Retina (tissue), 1 donor: ENCODE results near the gene ISCA1.

Experiments
- DNase-seq: peaks from one replicate; pipeline ENCODE4 v3.0.0-alpha.2; 2016

The ISCA1 gene

DNA sequence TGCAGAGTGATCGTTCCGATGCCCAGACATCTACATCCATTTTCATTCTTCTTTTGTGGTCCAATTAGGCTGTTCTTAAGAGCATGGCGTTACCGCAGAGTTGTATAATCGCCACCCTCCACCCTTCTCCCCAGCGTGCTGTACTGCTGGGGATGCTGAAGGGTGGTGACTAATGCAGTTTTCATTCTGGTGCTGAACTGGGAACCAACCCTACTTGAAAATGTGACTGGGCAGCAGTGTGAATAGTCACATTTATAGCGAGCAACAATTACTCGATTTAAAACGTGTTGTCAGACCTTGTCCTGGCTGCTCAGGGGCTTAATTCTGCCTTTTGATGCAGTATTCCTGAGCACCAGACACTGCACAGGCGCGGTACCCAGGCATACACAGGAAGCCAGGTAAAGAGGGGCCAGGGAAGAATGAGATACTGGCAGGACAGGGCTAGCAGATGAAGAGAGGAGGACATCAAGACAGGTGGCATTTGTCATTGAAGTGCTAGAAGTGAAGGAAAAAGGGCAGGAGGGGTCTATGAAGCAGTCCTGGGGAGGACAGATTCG is 719 bp upstream of the ISCA1 start:
- no peak for DNase-seq

DNA sequence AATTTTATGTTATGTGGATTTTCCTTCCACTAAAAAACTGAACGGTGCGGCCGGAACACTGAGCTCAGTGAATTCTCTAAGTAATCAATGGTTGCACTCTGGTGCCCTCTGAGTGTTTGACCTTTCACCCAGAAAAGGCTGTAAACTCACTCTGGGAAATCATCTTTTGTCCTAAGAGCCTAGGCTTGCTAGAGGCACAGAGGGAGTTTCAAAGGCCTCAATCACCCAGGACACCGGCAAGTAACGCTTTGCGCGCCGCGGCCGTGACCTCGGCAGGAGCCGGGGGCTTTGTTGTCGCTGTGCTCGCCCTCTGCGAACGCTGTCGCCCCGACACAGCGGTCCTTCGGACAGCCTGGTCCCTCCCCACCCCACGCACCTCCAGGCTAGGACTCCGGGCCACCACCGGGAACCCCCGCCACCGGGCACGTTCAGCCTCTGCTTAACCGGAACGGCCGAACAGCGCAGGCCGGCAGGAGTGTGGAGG is 703 bp downstream of the ISCA1 start:
- no peak for DNase-seq

DNA sequence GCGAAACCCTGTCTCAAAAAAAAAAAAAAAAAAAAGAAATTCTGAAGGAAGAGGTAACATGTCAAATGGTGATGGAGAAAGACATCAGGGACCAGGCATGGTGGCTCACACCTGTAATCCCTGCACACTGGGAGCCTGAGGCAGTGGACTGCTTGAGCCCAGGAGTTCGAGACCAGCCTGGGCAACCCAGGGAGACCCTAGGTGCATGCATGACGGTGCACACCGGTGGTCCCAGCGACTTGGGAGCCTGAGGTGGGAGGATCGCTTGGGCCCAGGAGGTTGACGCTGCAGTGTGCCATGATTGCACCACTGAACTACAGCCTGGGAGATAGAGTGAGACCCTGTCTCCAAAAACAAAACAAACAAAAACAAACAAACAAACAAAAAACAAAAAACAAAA is 1.8 kb downstream of the ISCA1 start:
- DNase-seq: no peak

DNA sequence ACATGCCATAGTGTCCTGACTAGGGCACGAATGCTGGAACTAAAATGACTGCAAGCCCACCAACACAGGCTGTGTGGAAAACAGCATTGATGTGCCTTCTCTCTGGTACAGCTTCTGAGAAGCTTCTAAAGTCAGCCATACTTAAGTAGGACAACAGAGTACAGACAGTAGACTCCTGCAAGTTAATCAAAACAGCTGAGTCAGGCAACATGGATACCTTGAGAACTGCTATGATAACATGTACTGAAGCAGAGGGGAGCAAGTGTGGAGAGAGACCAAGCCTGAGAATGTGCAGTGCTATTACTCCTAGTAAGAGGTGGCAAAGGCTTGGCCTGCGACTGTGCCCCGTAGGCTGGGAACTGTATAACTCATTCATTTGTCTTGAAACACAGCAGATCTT is 2.5 kb downstream of the ISCA1 start:
- no peak for DNase-seq

DNA sequence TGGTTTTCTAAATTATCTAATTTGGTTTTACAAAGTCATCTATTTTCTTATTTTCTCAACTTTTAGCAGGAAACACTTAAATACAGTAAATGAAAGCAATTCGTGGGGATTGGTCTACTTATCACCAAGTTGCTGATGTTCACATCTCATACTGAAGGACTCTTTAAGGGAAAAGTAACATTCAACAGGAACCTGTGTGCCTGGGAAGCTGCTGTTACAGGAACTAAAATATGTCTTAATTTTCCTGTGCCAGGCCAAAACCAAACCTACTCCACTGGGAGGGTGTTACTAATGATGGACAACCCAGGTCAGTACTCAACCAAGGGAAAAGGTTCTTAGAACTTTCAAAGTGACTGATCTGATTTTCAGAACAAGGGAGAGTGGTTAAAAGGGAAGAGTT is 5.3 kb downstream of the ISCA1 start:
- DNase-seq: no peak

DNA sequence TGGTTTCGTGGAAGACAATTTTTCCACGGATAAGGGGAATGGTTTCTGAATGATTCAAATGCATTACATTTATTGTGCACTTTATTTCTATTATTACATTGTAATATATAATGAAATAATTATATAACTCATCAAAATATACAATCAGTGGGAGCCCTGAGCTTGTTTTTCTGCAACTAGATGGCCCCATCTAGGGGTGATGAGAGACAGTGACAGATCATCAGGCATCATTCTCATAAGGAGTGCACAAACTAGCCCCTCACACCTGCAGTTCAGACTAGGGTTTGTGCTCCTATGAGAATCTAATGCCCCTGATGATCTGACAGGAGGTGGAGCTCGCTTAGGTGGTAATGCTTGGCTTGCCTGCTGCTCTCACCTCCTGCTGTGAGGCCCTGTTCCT is 6.4 kb downstream of the ISCA1 start:
- DNase-seq: no peak

DNA sequence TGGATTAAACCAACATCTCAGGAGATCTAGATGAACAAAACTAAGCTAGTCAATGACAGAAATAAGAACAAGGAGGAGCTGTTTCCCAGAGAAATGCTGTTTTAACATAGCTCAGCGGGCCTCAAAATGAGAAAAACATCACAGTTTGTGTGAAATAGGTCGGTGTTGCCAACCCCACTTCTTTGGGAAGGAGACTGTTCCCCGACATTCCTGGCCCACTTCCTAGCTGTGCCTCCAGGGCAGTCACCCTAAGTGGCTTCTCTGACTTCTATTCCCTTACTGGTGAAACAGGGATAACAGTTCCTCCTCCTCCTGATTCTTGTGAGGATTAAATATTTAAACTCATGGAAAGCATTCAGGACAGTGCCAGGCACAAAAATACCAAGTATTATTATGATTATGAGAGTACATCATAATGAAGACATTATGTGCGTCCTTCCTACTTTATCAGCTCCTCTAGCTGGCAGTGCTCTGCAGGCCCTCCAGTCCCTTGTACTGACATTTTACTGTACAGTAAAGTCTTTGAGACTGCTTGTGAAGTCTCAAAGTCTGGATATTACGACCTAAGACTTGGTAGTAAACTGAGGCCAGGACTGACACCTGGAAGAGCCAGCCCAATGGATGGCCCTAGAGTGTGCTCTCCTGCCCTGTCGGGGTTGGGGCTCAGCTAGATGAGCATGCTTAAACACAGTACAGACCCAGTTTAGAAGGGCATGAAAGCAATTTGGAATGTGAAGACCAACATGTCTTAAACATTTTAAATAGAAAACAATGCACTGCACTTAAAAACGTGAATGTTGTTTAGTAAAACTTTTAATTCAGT is 7.3 kb downstream of the ISCA1 start:
- no peak for DNase-seq

DNA sequence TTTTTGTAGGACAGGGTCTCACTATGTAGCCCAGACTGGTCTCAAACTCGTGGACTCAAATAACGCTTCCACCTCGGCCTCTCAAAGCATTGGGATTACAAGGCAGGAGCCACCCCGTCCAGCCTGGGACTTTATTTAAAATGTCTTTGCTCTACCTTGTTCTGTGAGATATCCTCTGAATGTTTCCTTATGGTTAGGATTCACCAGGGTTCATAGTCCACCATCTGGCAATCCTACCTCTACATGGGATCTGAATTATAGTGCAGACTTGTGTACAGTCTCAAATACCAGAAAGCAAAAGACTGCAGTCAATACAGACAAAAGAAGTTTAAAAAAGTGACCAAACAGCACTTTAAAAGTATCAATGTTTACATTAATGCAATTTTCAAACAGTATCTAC is 10.1 kb downstream of the ISCA1 start:
- no peak for DNase-seq

DNA sequence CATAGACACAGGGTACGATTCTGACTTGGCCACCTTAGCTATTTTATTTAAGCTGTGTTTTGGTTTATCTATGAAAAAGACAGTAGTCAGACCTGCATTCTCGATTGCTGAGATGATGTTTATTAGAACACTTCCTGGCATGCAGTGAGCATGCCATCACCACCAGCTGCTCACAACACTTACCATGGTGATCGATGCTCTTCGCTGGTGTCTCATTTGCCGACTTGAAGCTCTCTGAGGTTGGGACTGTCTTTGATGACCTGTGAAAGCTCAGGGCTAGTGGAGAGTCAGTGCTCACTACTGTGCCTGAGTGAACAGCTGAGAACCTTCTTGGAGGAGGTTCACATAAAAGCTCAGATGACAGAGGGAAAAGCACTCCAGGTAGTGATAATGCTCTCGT is 18.5 kb downstream of the ISCA1 start:
- no peak for DNase-seq

DNA sequence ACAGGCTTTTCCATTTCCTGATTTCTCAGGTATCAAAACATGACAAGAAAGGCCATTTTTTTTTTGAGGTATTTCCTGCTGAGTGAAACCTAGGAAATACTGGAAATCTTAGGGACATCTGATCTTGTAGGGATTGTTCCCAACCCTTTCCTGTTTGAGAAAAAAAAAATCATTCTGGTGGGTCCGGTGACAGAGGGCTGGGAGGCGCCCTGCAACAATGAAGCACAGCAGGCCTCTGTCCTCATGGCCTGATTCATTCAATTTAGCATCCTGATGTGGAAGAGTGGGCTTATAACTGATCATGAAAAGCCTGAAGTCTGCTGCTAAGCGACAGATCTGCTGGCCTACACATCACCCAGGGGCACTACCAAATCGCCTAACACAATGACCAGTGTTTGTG is 19.8 kb downstream of the ISCA1 start:
- DNase-seq: peak; percentile 53

DNA sequence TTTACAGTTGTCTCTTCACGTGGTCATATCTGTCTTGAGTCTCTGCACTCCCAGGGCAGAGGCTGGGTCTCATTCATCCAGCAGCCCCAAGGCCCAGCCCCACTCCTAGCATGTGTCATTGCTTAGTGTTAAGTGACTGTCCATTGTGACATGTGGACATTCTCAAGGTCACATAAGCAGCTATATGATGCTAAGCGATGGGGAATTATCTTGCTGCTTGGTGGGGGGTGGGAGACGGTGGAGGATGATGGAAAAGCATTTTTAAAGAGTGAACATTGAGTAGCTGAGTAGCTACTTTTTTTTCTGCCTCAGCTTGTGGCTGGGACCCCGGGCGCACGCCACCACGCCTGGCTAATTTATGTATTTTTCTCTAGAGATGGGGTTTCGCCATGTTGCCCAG is 22.8 kb downstream of the ISCA1 start, which contains the start of gene C9orf153:
Gene C9orf153, minus strand, starts transcription at position 101 of the 400 bp plus-strand sequence. CDS start 30,054 bp downstream, outside the sequence.
- DNase-seq: peak; percentile 31

DNA sequence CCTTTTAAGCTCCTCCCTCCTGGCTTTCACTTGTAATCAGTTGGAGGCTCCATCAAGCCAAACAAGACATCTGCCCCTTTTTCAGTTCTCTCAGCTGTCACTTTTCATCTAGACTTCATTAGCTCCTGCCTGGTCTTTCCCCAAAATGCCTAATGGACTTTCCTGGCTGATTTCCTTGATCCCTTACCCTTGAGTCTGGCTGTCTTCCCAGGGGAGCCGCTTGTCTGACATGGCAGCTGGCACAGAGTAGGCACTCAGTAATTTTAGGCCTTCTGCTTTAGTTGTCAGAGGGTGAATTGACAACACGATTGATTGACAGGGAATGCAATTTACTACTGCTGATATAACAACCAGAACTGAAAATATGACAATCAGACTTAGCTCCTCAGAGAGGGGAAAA is 24.9 kb downstream of the ISCA1 start:
- peak; percentile 56 for DNase-seq

DNA sequence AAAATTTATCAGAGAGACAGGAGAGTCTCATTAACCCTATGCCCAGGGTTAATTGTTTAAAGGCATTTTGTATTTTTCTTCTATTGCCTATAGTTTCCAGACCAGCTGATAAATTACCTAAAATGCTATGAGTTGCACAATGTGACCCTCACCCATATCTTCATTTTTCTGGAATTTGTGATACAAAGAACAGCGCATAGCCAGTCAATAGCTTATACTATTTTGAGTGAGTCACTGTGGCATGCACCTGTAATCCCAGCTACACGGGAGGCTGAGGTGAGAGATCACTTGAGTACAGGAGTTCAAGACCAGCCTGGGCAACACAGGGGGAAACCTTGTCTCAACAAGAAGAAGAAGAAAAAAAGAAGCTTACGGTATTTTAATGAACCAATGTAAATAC is 25.7 kb downstream of the ISCA1 start:
- DNase-seq: no peak

DNA sequence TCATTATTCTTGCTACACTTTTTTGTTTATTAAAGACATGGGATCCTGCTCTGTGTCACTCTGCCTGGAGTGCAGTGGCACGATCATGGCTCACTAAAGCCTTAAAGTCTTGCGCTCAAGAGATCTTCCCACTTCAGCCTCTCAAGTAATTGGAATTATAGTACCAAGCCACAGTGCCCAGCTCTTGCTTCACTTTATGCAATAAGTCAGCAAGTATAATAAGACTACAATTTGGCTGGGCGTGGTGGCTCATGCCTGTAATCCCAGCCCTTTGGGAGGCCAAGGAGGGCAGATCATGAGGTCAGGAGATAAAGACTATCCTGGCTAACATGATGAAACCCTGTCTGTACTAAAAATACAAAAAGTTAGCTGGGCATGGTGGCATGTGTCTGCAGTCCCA is 28.8 kb downstream of the ISCA1 start:
- no peak for DNase-seq

DNA sequence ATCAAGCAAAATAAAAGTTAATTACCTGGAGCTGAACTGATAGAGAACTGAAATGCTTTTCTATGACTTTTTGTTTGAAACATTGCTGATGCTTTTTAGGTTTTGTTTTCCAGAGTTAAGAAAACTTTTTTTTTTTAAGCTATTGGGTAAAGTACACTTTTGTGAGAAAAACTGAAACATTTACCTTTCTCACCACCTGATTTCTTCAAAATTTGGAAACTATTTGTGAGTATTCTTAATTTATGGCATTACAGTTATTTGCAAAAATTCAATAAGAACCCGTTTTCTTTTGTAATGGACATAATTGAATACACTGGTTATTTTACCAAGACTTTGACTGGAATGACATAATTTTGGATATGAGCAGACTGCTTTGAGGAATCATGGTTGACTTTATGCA is 29.5 kb downstream of the ISCA1 start:
- DNase-seq: no peak

DNA sequence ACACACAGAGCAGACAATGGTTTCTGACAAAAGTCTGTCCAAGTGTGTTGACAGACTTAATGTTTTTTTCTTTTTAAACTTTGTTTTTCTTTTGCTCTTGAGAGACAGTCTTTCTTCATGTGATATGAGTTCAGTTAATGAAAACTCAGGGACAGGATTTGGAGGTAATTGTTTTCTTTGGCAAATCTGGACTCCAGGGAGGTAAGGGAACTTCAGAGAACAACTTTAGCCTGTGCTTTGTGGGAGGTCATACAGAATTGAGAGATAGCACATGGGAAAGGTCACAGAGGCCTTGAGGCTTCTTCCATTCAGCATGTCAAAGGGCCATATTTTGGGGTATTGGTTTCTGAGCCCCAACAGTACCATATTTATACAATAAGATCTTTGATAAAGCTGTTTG is 32.2 kb downstream of the ISCA1 start:
- no peak for DNase-seq

DNA sequence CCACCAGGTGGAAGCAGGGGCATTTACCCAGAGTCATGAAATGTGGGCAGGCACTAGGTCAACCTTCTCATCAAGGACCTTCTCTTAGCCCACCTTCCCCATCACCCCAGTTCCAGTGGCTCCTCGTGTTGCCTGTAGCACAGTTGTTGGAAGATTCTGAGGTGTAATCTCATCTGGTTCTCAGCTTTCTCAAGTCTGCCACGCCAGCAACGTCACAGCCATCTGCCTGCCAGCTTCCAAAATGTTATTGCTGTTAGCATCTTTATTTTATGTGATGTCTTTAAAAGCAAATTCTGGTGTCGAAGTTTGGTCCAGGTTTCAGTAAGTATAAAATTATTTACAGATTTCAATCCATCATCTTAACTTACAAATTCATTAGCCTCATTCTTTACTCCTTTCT is 33.6 kb downstream of the ISCA1 start:
- no peak for DNase-seq

DNA sequence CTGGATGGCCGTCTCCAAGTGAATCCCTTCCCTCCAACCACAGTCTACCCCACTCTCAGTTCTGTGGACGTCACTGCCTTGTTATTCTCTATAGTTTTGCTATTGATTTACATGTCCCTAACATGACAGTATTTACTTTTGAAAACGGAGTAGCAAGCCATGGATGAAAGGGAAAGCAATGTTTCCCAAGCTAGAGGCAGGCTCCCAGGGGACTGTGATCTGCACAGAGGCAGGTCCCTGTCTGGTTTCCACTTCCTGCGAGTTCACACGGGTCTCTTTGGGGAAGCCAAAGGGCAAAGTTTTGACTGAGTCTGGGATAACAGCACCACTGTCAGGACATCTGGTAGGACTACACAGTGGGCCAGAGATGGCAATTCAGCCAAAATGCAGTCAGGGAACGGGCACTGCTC is 35.6 kb downstream of the ISCA1 start:
- no peak for DNase-seq

DNA sequence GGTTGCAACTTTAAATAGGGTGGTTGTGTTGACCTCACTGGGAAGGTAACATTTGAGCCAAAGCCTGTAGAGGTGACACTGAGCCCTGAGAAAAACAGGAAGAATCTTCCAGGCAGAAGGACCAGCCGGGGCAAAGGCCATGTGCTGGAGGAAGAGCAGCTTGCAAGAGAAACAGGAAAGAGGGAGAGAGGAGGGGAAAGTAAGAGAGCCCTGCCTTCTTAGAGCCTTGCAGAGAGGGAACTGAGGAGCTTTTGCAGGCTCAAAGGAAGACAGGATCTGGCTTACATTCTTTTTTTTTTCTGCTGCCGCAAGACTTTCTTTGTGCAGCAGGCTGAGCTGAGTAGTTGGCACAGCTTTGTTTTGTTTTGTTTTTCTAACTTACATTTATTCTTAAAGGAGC is 40.3 kb downstream of the ISCA1 start:
- no peak for DNase-seq

DNA sequence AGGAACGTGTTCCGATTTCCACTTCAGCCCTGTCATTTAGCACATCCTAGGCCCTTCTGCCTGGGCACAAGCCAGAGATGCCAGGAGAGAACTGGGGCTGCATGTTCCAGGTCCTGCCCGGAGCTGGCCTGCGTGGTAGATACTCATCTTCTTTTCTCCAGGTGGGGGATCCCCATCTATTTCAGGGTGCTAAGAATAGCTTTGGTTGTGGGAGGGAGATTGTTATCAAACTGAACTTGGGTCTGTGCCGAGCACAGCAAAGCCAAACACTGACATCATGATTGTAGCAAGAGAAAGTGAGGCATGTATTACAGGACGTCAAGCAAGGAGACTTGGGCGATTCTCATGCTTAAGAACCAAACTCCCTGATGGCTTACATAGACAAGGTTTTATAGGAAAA is 41.1 kb downstream of the ISCA1 start:
- DNase-seq: no peak

DNA sequence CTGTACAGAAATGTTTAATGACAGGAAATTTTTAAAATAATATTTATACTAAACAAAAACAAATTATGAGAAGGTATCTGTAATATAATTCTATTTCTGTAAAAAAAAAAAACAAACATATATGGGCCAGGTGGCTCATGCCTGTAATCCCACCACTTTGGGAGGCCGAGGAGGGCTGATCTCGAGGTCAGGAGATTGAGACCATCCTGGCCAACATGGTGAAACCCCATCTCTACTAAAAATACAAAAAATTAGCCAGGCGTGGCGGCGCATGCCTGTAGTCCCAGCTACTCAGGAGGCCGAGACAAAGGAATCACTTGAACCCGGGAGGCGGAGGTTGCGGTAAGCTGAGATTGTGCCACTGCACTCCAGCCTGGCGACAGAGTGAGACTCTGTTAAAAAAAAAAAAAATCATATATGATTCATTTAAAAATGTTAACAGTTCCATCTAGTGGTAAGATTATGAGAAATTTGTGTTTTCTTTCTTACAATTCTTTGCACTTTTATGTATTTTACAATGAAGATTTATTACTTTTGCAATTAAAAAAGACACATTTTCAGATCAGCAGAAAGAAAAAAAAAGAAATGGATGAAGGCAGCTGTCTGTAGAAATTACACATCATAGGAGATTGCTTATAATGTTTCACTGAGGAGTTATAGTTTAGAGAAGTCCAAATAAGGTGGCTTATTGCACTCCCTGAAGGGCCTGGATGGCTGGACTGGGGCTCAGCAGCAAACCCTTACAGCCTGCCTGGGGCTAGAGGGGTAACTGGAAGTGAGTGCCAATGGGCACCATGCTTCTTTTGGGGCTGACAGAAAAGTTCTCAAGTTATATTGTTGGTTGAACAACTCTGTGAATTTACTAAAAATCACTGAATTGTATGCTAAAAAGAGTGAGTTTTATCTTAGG is 43.2 kb downstream of the ISCA1 start:
- DNase-seq: no peak

DNA sequence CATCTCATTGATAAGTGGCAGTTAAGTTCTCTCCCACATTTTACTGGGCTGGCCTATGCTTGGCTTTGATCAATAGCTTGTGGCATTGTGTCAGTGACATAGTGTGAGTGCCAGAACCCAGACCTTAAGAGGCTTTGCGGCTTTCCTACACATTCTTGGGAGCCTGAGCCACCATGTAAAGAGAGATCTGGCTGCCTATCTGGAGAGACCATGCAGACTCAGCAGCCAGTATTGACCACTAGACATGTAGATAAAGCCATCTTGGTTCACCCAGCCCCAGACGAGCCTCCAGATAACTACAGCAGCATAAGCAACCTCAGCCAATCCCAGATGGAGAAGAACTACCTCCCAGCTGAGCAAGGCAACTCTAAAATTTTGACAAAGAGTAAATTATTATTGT is 51.5 kb downstream of the ISCA1 start:
- DNase-seq: no peak

DNA sequence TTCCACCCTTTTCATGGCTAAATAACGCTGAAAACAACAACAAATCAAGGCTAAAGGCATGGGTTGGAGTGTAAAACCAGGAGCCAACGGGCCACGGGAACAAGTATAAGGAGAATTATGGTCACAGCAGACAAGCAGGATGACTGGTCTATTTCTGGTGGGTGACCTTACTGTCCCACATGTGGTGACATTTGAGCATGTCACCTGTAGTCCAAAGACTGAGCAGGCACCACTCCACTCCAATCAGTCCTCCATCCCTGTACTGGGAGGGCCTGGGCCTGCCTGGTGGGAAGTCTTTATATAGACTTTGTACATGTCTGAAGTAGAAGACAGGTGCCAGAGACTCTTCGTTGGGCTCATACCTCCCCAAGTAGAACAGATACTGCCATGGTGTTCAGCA is 59.7 kb downstream of the ISCA1 start:
- no peak for DNase-seq

DNA sequence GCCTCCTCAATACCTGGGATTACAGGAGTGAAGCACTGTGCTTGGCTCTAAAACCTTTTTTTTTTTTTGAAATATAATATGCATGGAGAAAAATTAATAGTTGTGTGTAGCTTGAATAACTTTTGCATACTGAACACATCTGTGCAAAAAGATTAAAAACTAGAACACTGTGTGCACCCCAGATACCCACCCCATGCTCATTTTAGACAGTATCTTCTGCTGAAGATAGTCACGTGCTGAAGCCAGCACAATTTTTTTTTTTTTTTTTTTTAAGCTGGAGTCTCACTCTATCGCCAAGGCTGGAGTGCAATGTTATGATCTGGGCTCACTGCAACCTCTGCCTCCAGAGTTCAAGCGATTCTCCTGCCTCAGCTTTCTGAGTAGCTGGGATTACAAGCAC is 62.7 kb downstream of the ISCA1 start:
- no peak for DNase-seq
